ENCODE measurements around the gene RWDD2A. TPM values are rescaled to one million over a fixed set of nuclear protein-coding genes. Genes with fewer than 3 reads are reported as not detected.

Gene RWDD2A
- total RNA-seq (2012; rRNA removed), result 3.9 and 4.7 TPM in 2 replicates
- 3.5 and 4.1 TPM in 2 replicates for polyA plus RNA-seq (2012; rRNA removed)
- polyA plus RNA-seq (2012; cell fraction: cytosol; rRNA removed), result 0.98 and 1.2 TPM in 2 replicates
- 1.5 and 9.5 TPM in 2 replicates for polyA plus RNA-seq (2012; cell fraction: nucleus; rRNA removed; ENCODE audit: low replicate concordance)
- Bru-seq, nascent RNA, result percentile 66 among the genes with signal in this experiment
- BruChase-seq, experiment 1, labeled RNA remaining after a 6-hour chase, result percentile 59 among the genes with signal in this experiment
- percentile 81 among the genes with signal in this experiment for BruChase-seq, experiment 2, labeled RNA remaining after a 2-hour chase
- long read RNA-seq, transcript RWDD2A-201 (3 exons, 3,744 nt), result major isoform, 15 of 22 reads
- long read RNA-seq, partial matches to known transcripts, result 1 of 22 reads
- long read RNA-seq, other reads (novel, unspliced or antisense), result 6 of 22 reads

- peak within 1 kb of the TSS; percentile 99 for H3K4me2 ChIP-seq (ENCODE audit: low read depth, low read length)
- in situ Hi-C loops (cut with MboI; ENCODE audit: low sequenced_read_pairs), result loop anchor here (10.0 kb wide), 1 partner anchor 948 kb away; the partner anchor contains the start of gene IBTK
- H3K14ac ChIP-seq (replicated peaks; ENCODE audit: low read depth, low read length), result peak within 1 kb of the TSS; percentile 95
- dilution Hi-C loops (cut with HindIII; ENCODE audit: low sequenced_read_pairs, unreplicated experiment), result no loop called here
- H3K9me3 ChIP-seq (ENCODE audit: control insufficient read depth, insufficient read depth, low read length), result no peaks in the 10 kb centered on the region
- ChIA-PET POLR2A (ENCODE audit: unreplicated experiment) (interaction anchor here (0.8 kb wide), 1 partner anchor 243 kb away, joined by 3 read pairs; no protein-coding TSS in a partner anchor), CTCF (no interaction called here)
- no peak within 1 kb of the TSS for H2BK15ac ChIP-seq (ENCODE audit: low read depth, low read length)
- H4K20me1 ChIP-seq (ENCODE audit: insufficient read depth, low read length), result peaks cover 28% of the 10 kb centered on the region
- DNase-seq (peak; percentile 84), ATAC-seq (ENCODE audit: low read depth) (peak; percentile 97)
- peak within 1 kb of the TSS; percentile 28 for H3K18ac ChIP-seq (ENCODE audit: low read depth, low read length)
- peak within 1 kb of the TSS; percentile 91 for H3K4me3 ChIP-seq (ENCODE audit: insufficient read depth, low read depth, low read length)
- peak within 1 kb of the TSS; percentile 52; the same call in 1 of the 2 replicates for H2AK5ac ChIP-seq (ENCODE audit: low read depth, low read length)
- H4K91ac ChIP-seq (ENCODE audit: insufficient read depth, low read depth, low read length), result peak within 1 kb of the TSS; percentile 80; the same call in 1 of the 2 replicates
- peak within 1 kb of the TSS; percentile 94 for H2AFZ ChIP-seq (replicated peaks; ENCODE audit: low read length, poor library complexity)
- H4K5ac ChIP-seq (ENCODE audit: low read depth, low read length), result peak within 1 kb of the TSS; percentile 79
- no peaks in the 10 kb centered on the region for H3K27me3 ChIP-seq (ENCODE audit: control insufficient read depth, insufficient read depth, low read length)
- peak within 1 kb of the TSS; percentile 81 for H2AK9ac ChIP-seq (replicated peaks; ENCODE audit: low read depth, low read length, poor library complexity)
- BruUV-seq (replicated peaks), result TSS peak; percentile 27
- intact Hi-C loops (cut with micrococcal nuclease), result loop anchor here (1.0 kb wide), 1 partner anchor 126 kb away; the partner anchor contains the start of gene DOP1A
- H3K4ac ChIP-seq (ENCODE audit: low read depth, low read length), result peak within 1 kb of the TSS; percentile 90
- H3K9ac ChIP-seq (ENCODE audit: low read depth, low read length), result peak within 1 kb of the TSS; percentile 97
- peak within 1 kb of the TSS; percentile 79 to 83; a peak in 3 of 4 replicates for H4K8ac ChIP-seq (ENCODE audit: low read depth in 2 of 2, low read length in 2 of 2)
- peak within 1 kb of the TSS; percentile 67 for H3K56ac ChIP-seq (ENCODE audit: extremely low read depth, insufficient read depth, low read length)
- H3K9me1 ChIP-seq (ENCODE audit: insufficient read depth, low read length), result peaks cover 18% of the 10 kb centered on the region
- H2BK5ac ChIP-seq (ENCODE audit: low read depth, low read length, poor library complexity, severe bottlenecking), result peak within 1 kb of the TSS; percentile 75
- peaks cover 12% of the 10 kb centered on the region for H3K4me1 ChIP-seq (ENCODE audit: control insufficient read depth, insufficient read depth, low read length)
- H2BK20ac ChIP-seq (ENCODE audit: low read depth, low read length), result no peak within 1 kb of the TSS
- no peak for TF ChIP-seq RAD21 (IDR thresholded peaks at IDR 0.05; ENCODE audit: low read length)
- 0 out of 2 replicates have a peak, but pooled peaks have one; percentile 57 for TF ChIP-seq MXI1 (IDR thresholded peaks at IDR 0.05; ENCODE audit: borderline replicate concordance, low read depth, low read length)
- TF ChIP-seq MAZ (IDR thresholded peaks at IDR 0.05; ENCODE audit: borderline replicate concordance, low read depth, low read length), result peak; percentile 43; the same call in 1 of the 2 replicates
- TF ChIP-seq RFX5 (IDR thresholded peaks at IDR 0.05; ENCODE audit: low read depth, low read length), result no peak
- no peak for TF ChIP-seq RCOR1 (IDR thresholded peaks at IDR 0.05; ENCODE audit: insufficient replicate concordance, low read length)
- peak; percentile 97 for TF ChIP-seq POLR2A (IDR thresholded peaks at IDR 0.05; ENCODE audit: low read depth, low read length)
- H3K36me3 ChIP-seq (ENCODE audit: control insufficient read depth, insufficient read depth, low read length), result peaks cover 20% of the 10 kb centered on the region
- H2BK120ac ChIP-seq (ENCODE audit: low read depth, low read length), result no peak within 1 kb of the TSS
- peaks cover 22 to 53% of the 10 kb centered on the region in 2 experiments for H3K79me1 ChIP-seq (ENCODE audit: low read depth in 1 of 2, low read length in 2 of 2)
- 1% methylated on average over 25 of the region's 88 CpGs; no CpG with 5 or more reads in 1 of the 2 experiments for WGBS, 2 experiments (ENCODE audit: extremely low coverage in 2 of 2, insufficient read length in 1 of 2)
- peak within 1 kb of the TSS; percentile 92 for H3K23ac ChIP-seq (ENCODE audit: low read depth, low read length)
- peak within 1 kb of the TSS; percentile 97 for H3K27ac ChIP-seq (ENCODE audit: insufficient read depth, low read length)
Observed at GRCh38 chr6:83192871-83193746, at the start of gene RWDD2A, which contains the start of gene PGM3. Gene RWDD2A (plus strand): TSS chr6:83193357. CDS start chr6:83194452, 1,095 bp downstream. Gene PGM3 (minus strand): TSS chr6:83193265. CDS start chr6:83191012, 2,253 bp downstream.

Measured in IMR-90 (cell line).